Type B pancreatic cell (in vitro differentiated cells): ENCODE data around the gene GTF2IRD2. TPM values are rescaled to one million over a fixed set of nuclear protein-coding genes. Genes with fewer than 3 reads are reported as not detected.
"Not testable (repeated sequence)": the region's sequence is repeated elsewhere in the genome, so short reads cannot be mapped to it uniquely, and the experiment has no call there.

ENCODE experiments used
- DNase-seq: peaks from one replicate; pipeline ENCODE4 v3.0.0; 2021; ENCODE audit warnings: mixed read lengths; ENCODE audit not compliant: unreplicated experiment; ENCODE audit errors: extremely low spot score
- H3K27ac Mint-ChIP-seq: 2 replicates; pipeline ENCODE4 v1.8.0; 2021; ENCODE audit warnings: mild to moderate bottlenecking, mixed read lengths
- H3K27me3 Mint-ChIP-seq: 2 replicates; pipeline ENCODE4 v1.8.0; 2021; ENCODE audit warnings: mixed read lengths
- H3K36me3 Mint-ChIP-seq: 2 replicates; pipeline ENCODE4 v1.8.0; 2021; ENCODE audit warnings: mixed read lengths
- H3K4me1 Mint-ChIP-seq: one replicate; pipeline ENCODE4 v1.8.0; 2021; ENCODE audit warnings: mixed read lengths; ENCODE audit not compliant: unreplicated experiment
- H3K4me3 Mint-ChIP-seq: 2 replicates; pipeline ENCODE4 v1.8.0; 2021; ENCODE audit warnings: mild to moderate bottlenecking, mixed read lengths
- H3K9me3 Mint-ChIP-seq: 2 replicates; pipeline ENCODE4 v1.8.0; 2021; ENCODE audit warnings: mixed read lengths
- total RNA-seq: library from RNA; stranded (reverse); gene quantifications from 2 replicates; pipeline ENCODE4 v1.2.1, GENCODE V29; 2021; ENCODE audit warnings: low replicate concordance

The GTF2IRD2 gene
- total RNA-seq, 1 donor from 2014 or later = 20.6 TPM

- not testable (repeated sequence) for H3K9me3 Mint-ChIP-seq, H3K27me3 Mint-ChIP-seq, H3K4me3 Mint-ChIP-seq, DNase-seq, H3K36me3 Mint-ChIP-seq, H3K4me1 Mint-ChIP-seq, H3K27ac Mint-ChIP-seq
Measured at GRCh38 chr7:74821259-74821658, 30.1 kb downstream of the GTF2IRD2 start.

- not testable (repeated sequence) for H3K36me3 Mint-ChIP-seq, H3K27ac Mint-ChIP-seq, H3K4me3 Mint-ChIP-seq, H3K9me3 Mint-ChIP-seq, H3K4me1 Mint-ChIP-seq, H3K27me3 Mint-ChIP-seq, DNase-seq
Measured at GRCh38 chr7:74820146-74820805, 31.1 kb downstream of the GTF2IRD2 start.

- not testable (repeated sequence) for H3K27ac Mint-ChIP-seq, H3K27me3 Mint-ChIP-seq, H3K4me1 Mint-ChIP-seq, H3K9me3 Mint-ChIP-seq, DNase-seq, H3K36me3 Mint-ChIP-seq, H3K4me3 Mint-ChIP-seq
Measured at GRCh38 chr7:74815882-74816281, 35.5 kb downstream of the GTF2IRD2 start.

GRCh38 chr7:74798644-74799043 lies 52.8 kb downstream of the GTF2IRD2 start:
- H3K36me3 Mint-ChIP-seq, DNase-seq, H3K4me3 Mint-ChIP-seq, H3K9me3 Mint-ChIP-seq, H3K27me3 Mint-ChIP-seq, H3K4me1 Mint-ChIP-seq, H3K27ac Mint-ChIP-seq: not testable (repeated sequence)

- H3K36me3 Mint-ChIP-seq, H3K27me3 Mint-ChIP-seq, H3K27ac Mint-ChIP-seq: not testable (repeated sequence)
Measured at GRCh38 chr7:74797848-74798622, 53.4 kb downstream of the GTF2IRD2 start.

GRCh38 chr7:74789200-74789736 lies 62.1 kb downstream of the GTF2IRD2 start:
- H3K36me3 Mint-ChIP-seq, H3K4me3 Mint-ChIP-seq, H3K9me3 Mint-ChIP-seq, H3K4me1 Mint-ChIP-seq, H3K27me3 Mint-ChIP-seq, DNase-seq, H3K27ac Mint-ChIP-seq: not testable (repeated sequence)

More at GRCh38 chr7:74797848-74798622, 53.4 kb downstream of the GTF2IRD2 start:
- H3K4me1 Mint-ChIP-seq, DNase-seq, H3K9me3 Mint-ChIP-seq, H3K4me3 Mint-ChIP-seq: not testable (repeated sequence)

- not testable (repeated sequence) for H3K27me3 Mint-ChIP-seq, H3K9me3 Mint-ChIP-seq, H3K4me1 Mint-ChIP-seq, H3K36me3 Mint-ChIP-seq, H3K27ac Mint-ChIP-seq
- DNase-seq = peak; percentile 96
- H3K4me3 Mint-ChIP-seq = peak overlapping the region; percentile 55
Measured at GRCh38 chr7:74788369-74789150, 62.8 kb downstream of the GTF2IRD2 start.

GRCh38 chr7:74783595-74783994 lies 67.8 kb downstream of the GTF2IRD2 start:
- not testable (repeated sequence) for H3K36me3 Mint-ChIP-seq, H3K9me3 Mint-ChIP-seq, H3K27me3 Mint-ChIP-seq, H3K4me1 Mint-ChIP-seq, H3K27ac Mint-ChIP-seq, H3K4me3 Mint-ChIP-seq
- peak; percentile 68 for DNase-seq

GRCh38 chr7:74781746-74782145 lies 69.7 kb downstream of the GTF2IRD2 start:
- H3K4me3 Mint-ChIP-seq, H3K9me3 Mint-ChIP-seq: not testable (repeated sequence)

GRCh38 chr7:74779053-74779452 lies 72.4 kb downstream of the GTF2IRD2 start:
- H3K27ac Mint-ChIP-seq, DNase-seq, H3K27me3 Mint-ChIP-seq, H3K9me3 Mint-ChIP-seq, H3K4me3 Mint-ChIP-seq, H3K36me3 Mint-ChIP-seq, H3K4me1 Mint-ChIP-seq: not testable (repeated sequence)

More at GRCh38 chr7:74781746-74782145, 69.7 kb downstream of the GTF2IRD2 start:
- H3K4me1 Mint-ChIP-seq, H3K36me3 Mint-ChIP-seq, DNase-seq, H3K27me3 Mint-ChIP-seq, H3K27ac Mint-ChIP-seq: not testable (repeated sequence)

GRCh38 chr7:74775111-74775510 lies 76.3 kb downstream of the GTF2IRD2 start:
- not testable (repeated sequence) for DNase-seq, H3K4me3 Mint-ChIP-seq, H3K27ac Mint-ChIP-seq, H3K27me3 Mint-ChIP-seq, H3K36me3 Mint-ChIP-seq, H3K4me1 Mint-ChIP-seq, H3K9me3 Mint-ChIP-seq

- DNase-seq, H3K27me3 Mint-ChIP-seq, H3K4me3 Mint-ChIP-seq, H3K4me1 Mint-ChIP-seq, H3K27ac Mint-ChIP-seq, H3K36me3 Mint-ChIP-seq, H3K9me3 Mint-ChIP-seq: not testable (repeated sequence)
Measured at GRCh38 chr7:74773760-74774750, 77.3 kb downstream of the GTF2IRD2 start, which contains the start of gene NCF1. Gene NCF1 (plus strand): TSS chr7:74774011. CDS start chr7:74774032, 21 bp downstream.

- H3K27ac Mint-ChIP-seq, H3K9me3 Mint-ChIP-seq, DNase-seq, H3K4me1 Mint-ChIP-seq, H3K4me3 Mint-ChIP-seq, H3K27me3 Mint-ChIP-seq, H3K36me3 Mint-ChIP-seq: not testable (repeated sequence)
Measured at GRCh38 chr7:74772093-74772492, 79.3 kb downstream of the GTF2IRD2 start.
